Activated CD8-positive, alpha-beta memory T cell treated with anti-CD3 and anti-CD28 coated beads, Interleukin-2, amount 50 U/mL, for 24 hours (primary cell): ENCODE data around the gene MPDZ.

Experiments used
- DNase-seq: peaks from one replicate; pipeline ENCODE4 v3.0.0-alpha.2; 2020; ENCODE audit errors: extremely low read depth

MPDZ gene

GRCh38 chr9:13186774-13187173 lies 92.7 kb downstream of the MPDZ start:
- DNase-seq = no peak

GRCh38 chr9:13186091-13186490 lies 93.4 kb downstream of the MPDZ start:
- DNase-seq = no peak

- DNase-seq = no peak
Observed at GRCh38 chr9:13181652-13182051, 97.8 kb downstream of the MPDZ start.

- DNase-seq = no peak
Observed at GRCh38 chr9:13179257-13179656, 100.2 kb downstream of the MPDZ start.

- no peak for DNase-seq
Observed at GRCh38 chr9:13175732-13176131, 103.8 kb downstream of the MPDZ start.

GRCh38 chr9:13174906-13175639 lies 104.4 kb downstream of the MPDZ start:
- DNase-seq = no peak

GRCh38 chr9:13173553-13173952 lies 105.9 kb downstream of the MPDZ start:
- no peak for DNase-seq

GRCh38 chr9:13171261-13171660 lies 108.2 kb downstream of the MPDZ start:
- DNase-seq = no peak

- DNase-seq = no peak
Observed at GRCh38 chr9:13166996-13167395, 112.5 kb downstream of the MPDZ start.

- DNase-seq = no peak
Observed at GRCh38 chr9:13165956-13166355, 113.5 kb downstream of the MPDZ start.

- DNase-seq = no peak
Observed at GRCh38 chr9:13165236-13165945, 114.1 kb downstream of the MPDZ start.

GRCh38 chr9:13163946-13164345 lies 115.5 kb downstream of the MPDZ start:
- DNase-seq = no peak

- DNase-seq = no peak
Observed at GRCh38 chr9:13163287-13163686, 116.2 kb downstream of the MPDZ start.

GRCh38 chr9:13160051-13160450 lies 119.4 kb downstream of the MPDZ start:
- no peak for DNase-seq

- DNase-seq = no peak
Observed at GRCh38 chr9:13158986-13159385, 120.5 kb downstream of the MPDZ start.

- DNase-seq = no peak
Observed at GRCh38 chr9:13151489-13151888, 128.0 kb downstream of the MPDZ start.

- DNase-seq = no peak
Observed at GRCh38 chr9:13149454-13149853, 130.0 kb downstream of the MPDZ start.

GRCh38 chr9:13146840-13147239 lies 132.7 kb downstream of the MPDZ start:
- no peak for DNase-seq

GRCh38 chr9:13145340-13145739 lies 134.2 kb downstream of the MPDZ start:
- DNase-seq = no peak

GRCh38 chr9:13144166-13144775 lies 135.2 kb downstream of the MPDZ start:
- DNase-seq = no peak

GRCh38 chr9:13143281-13143680 lies 136.2 kb downstream of the MPDZ start:
- DNase-seq = no peak

GRCh38 chr9:13142776-13143175 lies 136.7 kb downstream of the MPDZ start:
- DNase-seq = no peak

- no peak for DNase-seq
Observed at GRCh38 chr9:13141629-13142028, 137.9 kb downstream of the MPDZ start.
